Ishikawa (cell line): ENCODE measurements around the gene SAMD9.

Experiments
- CEBPB ChIP-seq: IDR thresholded peaks from 2 replicates; pipeline ENCODE4 v1.6.1; 2012
- CREB1 ChIP-seq: IDR thresholded peaks from 2 replicates; pipeline ENCODE4 v1.6.1; 2012; ENCODE audit warnings: low read depth
- EGR1 ChIP-seq: IDR thresholded peaks from 2 replicates; pipeline ENCODE4 v1.6.1; 2012
- EP300 ChIP-seq: IDR thresholded peaks from 2 replicates; pipeline ENCODE4 v1.6.1; 2012; ENCODE audit warnings: borderline replicate concordance
- FOXM1 ChIP-seq: IDR thresholded peaks from 2 replicates; pipeline ENCODE4 v1.6.1; 2012; ENCODE audit warnings: low read depth, borderline replicate concordance
- TEAD4 ChIP-seq: IDR thresholded peaks from 2 replicates; pipeline ENCODE4 v1.6.1; 2012
- YY1 ChIP-seq: IDR thresholded peaks from 2 replicates; pipeline ENCODE4 v1.6.1; 2012; ENCODE audit warnings: low read depth
- ZBTB7A ChIP-seq: IDR thresholded peaks from 2 replicates; pipeline ENCODE4 v1.6.1; 2012; ENCODE audit warnings: low read depth
- TF ChIP-seq, protein P1 (sequence below): IDR thresholded peaks from 2 replicates; pipeline ENCODE4 v1.6.1; 2012
- TF ChIP-seq, protein P2 (sequence below): IDR thresholded peaks from 2 replicates; pipeline ENCODE4 v1.6.1; 2012; ENCODE audit warnings: low read depth, mild to moderate bottlenecking

DNA sequence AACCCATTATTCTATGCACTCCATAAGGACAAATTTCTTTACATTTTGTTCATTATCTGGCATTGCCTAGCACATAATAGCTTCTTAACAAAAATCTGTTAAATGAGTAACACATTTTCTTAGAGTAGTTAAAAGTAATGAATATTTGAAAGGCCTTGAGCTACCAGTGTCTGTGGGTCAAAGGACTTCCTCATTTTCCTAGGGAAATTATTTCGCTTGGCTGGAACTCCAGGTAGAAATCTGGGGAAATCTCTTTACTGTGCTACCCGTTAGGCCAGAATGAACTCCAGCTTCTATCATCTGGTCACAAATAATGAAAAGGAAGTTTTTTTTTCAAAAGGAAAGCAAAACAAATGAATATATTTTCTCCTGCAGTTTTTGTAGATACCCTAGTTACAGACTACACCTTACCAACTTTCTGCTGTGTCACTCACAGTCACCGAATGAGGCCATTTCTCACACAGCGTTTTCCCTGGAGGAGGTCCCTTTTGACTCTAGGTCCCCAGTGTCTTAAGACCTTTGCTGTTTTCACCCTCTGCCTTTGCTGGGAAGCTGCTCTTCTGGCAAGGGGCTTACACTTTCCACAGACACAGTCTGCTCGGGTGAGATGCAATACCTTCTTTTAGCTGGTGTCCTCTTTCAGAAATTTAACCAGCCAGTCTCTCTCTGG is 28.8 kb upstream of the SAMD9 start:
- TF ChIP-seq EGR1, result no peak
- TF ChIP-seq, protein P1, sequence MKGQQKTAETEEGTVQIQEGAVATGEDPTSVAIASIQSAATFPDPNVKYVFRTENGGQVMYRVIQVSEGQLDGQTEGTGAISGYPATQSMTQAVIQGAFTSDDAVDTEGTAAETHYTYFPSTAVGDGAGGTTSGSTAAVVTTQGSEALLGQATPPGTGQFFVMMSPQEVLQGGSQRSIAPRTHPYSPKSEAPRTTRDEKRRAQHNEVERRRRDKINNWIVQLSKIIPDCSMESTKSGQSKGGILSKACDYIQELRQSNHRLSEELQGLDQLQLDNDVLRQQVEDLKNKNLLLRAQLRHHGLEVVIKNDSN, result no peak
- TF ChIP-seq FOXM1, result no peak
- no peak for TF ChIP-seq CREB1
- TF ChIP-seq EP300, result no peak
- TF ChIP-seq YY1, result no peak
- no peak for TF ChIP-seq TEAD4
- TF ChIP-seq, protein P2, sequence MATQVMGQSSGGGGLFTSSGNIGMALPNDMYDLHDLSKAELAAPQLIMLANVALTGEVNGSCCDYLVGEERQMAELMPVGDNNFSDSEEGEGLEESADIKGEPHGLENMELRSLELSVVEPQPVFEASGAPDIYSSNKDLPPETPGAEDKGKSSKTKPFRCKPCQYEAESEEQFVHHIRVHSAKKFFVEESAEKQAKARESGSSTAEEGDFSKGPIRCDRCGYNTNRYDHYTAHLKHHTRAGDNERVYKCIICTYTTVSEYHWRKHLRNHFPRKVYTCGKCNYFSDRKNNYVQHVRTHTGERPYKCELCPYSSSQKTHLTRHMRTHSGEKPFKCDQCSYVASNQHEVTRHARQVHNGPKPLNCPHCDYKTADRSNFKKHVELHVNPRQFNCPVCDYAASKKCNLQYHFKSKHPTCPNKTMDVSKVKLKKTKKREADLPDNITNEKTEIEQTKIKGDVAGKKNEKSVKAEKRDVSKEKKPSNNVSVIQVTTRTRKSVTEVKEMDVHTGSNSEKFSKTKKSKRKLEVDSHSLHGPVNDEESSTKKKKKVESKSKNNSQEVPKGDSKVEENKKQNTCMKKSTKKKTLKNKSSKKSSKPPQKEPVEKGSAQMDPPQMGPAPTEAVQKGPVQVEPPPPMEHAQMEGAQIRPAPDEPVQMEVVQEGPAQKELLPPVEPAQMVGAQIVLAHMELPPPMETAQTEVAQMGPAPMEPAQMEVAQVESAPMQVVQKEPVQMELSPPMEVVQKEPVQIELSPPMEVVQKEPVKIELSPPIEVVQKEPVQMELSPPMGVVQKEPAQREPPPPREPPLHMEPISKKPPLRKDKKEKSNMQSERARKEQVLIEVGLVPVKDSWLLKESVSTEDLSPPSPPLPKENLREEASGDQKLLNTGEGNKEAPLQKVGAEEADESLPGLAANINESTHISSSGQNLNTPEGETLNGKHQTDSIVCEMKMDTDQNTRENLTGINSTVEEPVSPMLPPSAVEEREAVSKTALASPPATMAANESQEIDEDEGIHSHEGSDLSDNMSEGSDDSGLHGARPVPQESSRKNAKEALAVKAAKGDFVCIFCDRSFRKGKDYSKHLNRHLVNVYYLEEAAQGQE, result no peak
- no peak for TF ChIP-seq CEBPB
- TF ChIP-seq ZBTB7A, result no peak
